GM18867 (cell line): Measurements from ENCODE around the gene SLC25A28.

Experiments used
- ATAC-seq: cut with Tn5 transposase; IDR thresholded peaks from one replicate; pipeline ENCODE4 v1.9.1; 2021; ENCODE audit warnings: mild to moderate bottlenecking, moderate library complexity; ENCODE audit not compliant: unreplicated experiment

The SLC25A28 gene

GRCh38 chr10:99619851-99620710 lies at the start of gene SLC25A28:
TSS of gene SLC25A28 (minus strand) at chr10:99620439. CDS start at chr10:99620335, 104 bp downstream.
- ATAC-seq, result peak; percentile 80

- ATAC-seq, result no peak
Observed at GRCh38 chr10:99667108-99667751, 47.0 kb upstream of the SLC25A28 start.

- no peak for ATAC-seq
Observed at GRCh38 chr10:99665304-99665703, 45.1 kb upstream of the SLC25A28 start.

GRCh38 chr10:99661377-99661763 lies 41.1 kb upstream of the SLC25A28 start:
- no peak for ATAC-seq

- no peak for ATAC-seq
Observed at GRCh38 chr10:99660662-99661376, 40.6 kb upstream of the SLC25A28 start.

- ATAC-seq, result no peak
Observed at GRCh38 chr10:99659868-99660366, 39.7 kb upstream of the SLC25A28 start.

GRCh38 chr10:99659031-99659867 lies 39.0 kb upstream of the SLC25A28 start, which contains the start of gene ENTPD7:
TSS of gene ENTPD7 (plus strand) at chr10:99659509. CDS start at chr10:99659957, 448 bp downstream.
- peak; percentile 99 for ATAC-seq

GRCh38 chr10:99658622-99659030 lies 38.4 kb upstream of the SLC25A28 start:
- no peak for ATAC-seq

- no peak for ATAC-seq
Observed at GRCh38 chr10:99656199-99657064, 36.2 kb upstream of the SLC25A28 start.

- ATAC-seq, result no peak
Observed at GRCh38 chr10:99654390-99655175, 34.3 kb upstream of the SLC25A28 start.

GRCh38 chr10:99652800-99653390 lies 32.7 kb upstream of the SLC25A28 start:
- no peak for ATAC-seq

- no peak for ATAC-seq
Observed at GRCh38 chr10:99648717-99649116, 28.5 kb upstream of the SLC25A28 start.

GRCh38 chr10:99647601-99648151 lies 27.4 kb upstream of the SLC25A28 start:
- no peak for ATAC-seq

GRCh38 chr10:99633832-99634231 lies 13.6 kb upstream of the SLC25A28 start:
- no peak for ATAC-seq

- no peak for ATAC-seq
Observed at GRCh38 chr10:99631496-99631895, 11.3 kb upstream of the SLC25A28 start.

- ATAC-seq, result no peak
Observed at GRCh38 chr10:99630991-99631390, 10.8 kb upstream of the SLC25A28 start.

GRCh38 chr10:99630433-99630832 lies 10.2 kb upstream of the SLC25A28 start:
- ATAC-seq, result no peak

- no peak for ATAC-seq
Observed at GRCh38 chr10:99629625-99629978, 9.4 kb upstream of the SLC25A28 start.
